ENCODE data around the gene SMIM24. TPM values are rescaled to one million over a fixed set of nuclear protein-coding genes. Genes with fewer than 3 reads are reported as not detected.

SMIM24 gene
- total and polyA plus RNA-seq, 4 donors: 0.10 to 0.22 (median 0.15) TPM; not detected in 1

DNA sequence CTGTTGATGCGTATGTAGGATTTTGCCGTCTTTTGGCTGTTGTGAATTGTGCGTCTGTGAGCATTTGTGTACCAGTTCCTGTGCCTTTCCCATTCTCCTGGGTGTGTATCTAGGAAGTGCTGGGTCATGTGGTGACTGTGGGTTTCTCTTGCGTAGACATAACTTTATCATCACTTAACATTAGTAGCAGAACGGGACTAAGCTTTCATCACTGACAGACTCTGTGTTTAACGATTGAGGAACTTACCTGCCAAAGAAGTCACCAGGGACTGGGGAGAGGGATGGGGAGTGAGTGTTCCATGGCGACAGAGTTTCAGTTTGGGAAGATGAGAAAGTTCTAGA is 40.8 kb upstream of the SMIM24 start:
- H3K4me3 ChIP-seq: no peak overlapping the region
- peaks cover 0 to 35% (median 16%) of the 10 kb centered on the region in 4 donors for H3K36me3 ChIP-seq (ENCODE audit: control insufficient read depth in 4 of 4, insufficient read depth in 4 of 4, low read length in 4 of 4)
- 68 to 77% methylated on average over 7 of the region's 7 CpGs for WGBS, 2 donors

DNA sequence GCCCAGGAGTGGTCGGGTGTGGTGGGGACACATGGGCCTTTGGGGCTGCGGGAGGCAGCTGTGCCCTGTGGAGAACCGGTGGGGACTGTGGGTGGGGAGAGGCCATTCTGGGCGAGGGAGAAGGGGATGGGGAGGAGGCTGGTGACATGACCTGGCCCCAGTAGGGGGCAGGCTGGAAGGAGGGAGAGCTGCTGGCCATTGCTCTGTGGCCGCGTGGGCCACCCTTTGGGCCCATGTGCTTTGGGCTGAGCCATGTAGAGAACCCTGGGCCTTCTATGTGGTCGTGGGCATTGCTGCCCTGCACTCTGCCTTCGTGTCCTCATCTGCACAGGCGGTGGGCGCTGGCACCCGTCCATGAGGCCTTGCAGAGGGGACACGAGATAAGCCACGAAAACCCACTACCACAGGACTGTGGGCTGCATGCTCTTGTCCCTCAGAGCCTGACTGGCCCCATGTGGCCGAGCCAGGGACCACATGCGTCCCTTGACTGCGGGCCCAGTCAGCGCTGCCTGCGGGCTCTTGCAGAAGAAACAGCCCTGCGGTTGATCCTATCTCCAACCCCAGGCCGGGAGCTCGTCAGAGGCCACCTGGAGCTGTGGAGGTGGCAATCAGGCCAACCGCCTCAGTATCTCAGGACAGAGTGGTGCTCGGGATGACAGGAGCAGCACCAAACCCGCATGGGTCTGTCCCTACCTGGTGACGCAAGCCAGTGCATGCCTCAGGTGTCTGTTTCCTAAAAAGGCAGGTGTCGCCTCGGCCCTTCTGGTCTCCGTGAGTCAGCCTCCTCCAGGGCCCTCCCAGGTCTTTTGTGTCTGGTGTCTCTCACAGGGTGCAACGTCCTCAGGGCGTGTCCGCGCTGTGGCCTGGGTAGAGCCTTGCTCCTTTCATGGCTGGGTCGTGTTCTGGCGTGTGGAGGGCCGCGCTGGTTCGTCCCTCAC is 40.1 kb upstream of the SMIM24 start:
- TF ChIP-seq CTCF (IDR thresholded peaks at IDR 0.05; ENCODE audit: control extremely low read depth, extremely low read depth): no peak
- peaks cover 0 to 1% (median 0%) of the 10 kb centered on the region in 4 donors for H3K9me3 ChIP-seq (ENCODE audit: control insufficient read depth in 4 of 4, insufficient read depth in 3 of 4, low read length in 3 of 4)
- no peak overlapping the region for H3K9ac ChIP-seq (ENCODE audit: insufficient read depth in 1 of 2, low read length in 2 of 2)
- DNase-seq (no peak), ATAC-seq (ENCODE audit: insufficient read depth, low FRiP score) (no peak)
- WGBS, 2 donors: 89 to 93% methylated on average over 37 of the region's 37 CpGs
- H3K4me3 ChIP-seq: no peak overlapping the region
- no peaks in the 10 kb centered on the region for H3K27me3 ChIP-seq (ENCODE audit: control insufficient read depth in 3 of 3, insufficient read depth in 3 of 3, low read length in 2 of 3)
- peaks cover 0 to 11% (median 2%) of the 10 kb centered on the region in 5 donors for H3K4me1 ChIP-seq (ENCODE audit: control insufficient read depth in 5 of 5, insufficient read depth in 5 of 5, low read length in 5 of 5)
- no peak overlapping the region for H3K27ac ChIP-seq (ENCODE audit: low read depth in 1 of 2, low read length in 1 of 2)
- peaks cover 0 to 30% (median 14%) of the 10 kb centered on the region in 4 donors for H3K36me3 ChIP-seq (ENCODE audit: control insufficient read depth in 4 of 4, insufficient read depth in 4 of 4, low read length in 4 of 4)

More for the DNA sequence above, 40.8 kb upstream of the SMIM24 start:
- DNase-seq (no peak), ATAC-seq (ENCODE audit: insufficient read depth, low FRiP score) (no peak)
- Histone ChIP-seq H3K27me3 (ENCODE audit: control insufficient read depth in 3 of 3, insufficient read depth in 3 of 3, low read length in 2 of 3) (no peaks in the 10 kb centered on the region), H3K9me3 (ENCODE audit: control insufficient read depth in 4 of 4, insufficient read depth in 3 of 4, low read length in 3 of 4) (peaks cover 0 to 1% (median 0%) of the 10 kb centered on the region in 4 donors), H3K9ac (ENCODE audit: insufficient read depth in 1 of 2, low read length in 2 of 2) (no peak overlapping the region), H3K27ac (ENCODE audit: low read depth in 1 of 2, low read length in 1 of 2) (no peak overlapping the region), H3K4me1 (ENCODE audit: control insufficient read depth in 5 of 5, insufficient read depth in 5 of 5, low read length in 5 of 5) (peaks cover 0 to 7% (median 2%) of the 10 kb centered on the region in 5 donors)
- no peak for TF ChIP-seq CTCF (IDR thresholded peaks at IDR 0.05; ENCODE audit: control extremely low read depth, extremely low read depth)

DNA sequence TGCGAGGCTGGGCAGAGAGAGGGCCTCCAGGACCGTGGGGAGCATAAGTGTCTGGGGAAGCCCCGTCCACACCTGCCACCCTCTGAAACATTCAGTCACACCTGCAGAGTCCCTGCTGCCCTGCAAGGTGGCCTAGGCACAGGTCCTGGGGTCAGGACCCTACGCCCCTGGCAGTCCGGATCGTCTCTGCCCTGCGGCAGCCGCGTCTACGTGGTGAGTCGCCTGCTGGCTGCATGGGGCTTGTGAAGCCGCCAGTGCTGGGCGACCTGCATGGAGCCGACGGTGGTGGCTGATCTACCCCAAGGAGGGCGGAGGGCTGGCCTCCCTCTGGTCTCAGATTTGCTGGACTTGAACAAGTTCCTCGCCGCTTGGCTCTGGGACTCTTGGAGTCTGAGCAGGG is 38.8 kb upstream of the SMIM24 start:
- ATAC-seq (ENCODE audit: insufficient read depth, low FRiP score): no peak
- WGBS, 2 donors: 87 to 95% methylated on average over 18 of the region's 18 CpGs
- no peak for TF ChIP-seq CTCF (IDR thresholded peaks at IDR 0.05; ENCODE audit: control extremely low read depth, extremely low read depth)

More for the DNA sequence above, 38.8 kb upstream of the SMIM24 start:
- Histone ChIP-seq H3K9ac (ENCODE audit: insufficient read depth in 1 of 2, low read length in 2 of 2) (no peak overlapping the region), H3K4me1 (ENCODE audit: control insufficient read depth in 5 of 5, insufficient read depth in 5 of 5, low read length in 5 of 5) (peaks cover 0 to 11% (median 2%) of the 10 kb centered on the region in 5 donors), H3K27ac (ENCODE audit: low read depth in 1 of 2, low read length in 1 of 2) (no peak overlapping the region), H3K4me3 (no peak overlapping the region), H3K27me3 (ENCODE audit: control insufficient read depth in 3 of 3, insufficient read depth in 3 of 3, low read length in 2 of 3) (no peaks in the 10 kb centered on the region), H3K36me3 (ENCODE audit: control insufficient read depth in 4 of 4, insufficient read depth in 4 of 4, low read length in 4 of 4) (peaks cover 0 to 24% (median 9%) of the 10 kb centered on the region in 4 donors), H3K9me3 (ENCODE audit: control insufficient read depth in 4 of 4, insufficient read depth in 3 of 4, low read length in 3 of 4) (peaks cover 0 to 1% (median 0%) of the 10 kb centered on the region in 4 donors)
- DNase-seq: no peak

Measured in lung (tissue), 12 donors.